SH-SY5Y (cell line): ENCODE results near the gene PAX5.

Source experiments
- GATA2 ChIP-seq: IDR thresholded peaks from 2 replicates; pipeline ENCODE4 v1.6.1; 2011; ENCODE audit warnings: mild to moderate bottlenecking, low read depth, low read length
- GATA3 ChIP-seq: IDR thresholded peaks from 2 replicates; pipeline ENCODE4 v1.6.1; 2011; ENCODE audit warnings: low read depth, mild to moderate bottlenecking, low read length, moderate library complexity

DNA sequence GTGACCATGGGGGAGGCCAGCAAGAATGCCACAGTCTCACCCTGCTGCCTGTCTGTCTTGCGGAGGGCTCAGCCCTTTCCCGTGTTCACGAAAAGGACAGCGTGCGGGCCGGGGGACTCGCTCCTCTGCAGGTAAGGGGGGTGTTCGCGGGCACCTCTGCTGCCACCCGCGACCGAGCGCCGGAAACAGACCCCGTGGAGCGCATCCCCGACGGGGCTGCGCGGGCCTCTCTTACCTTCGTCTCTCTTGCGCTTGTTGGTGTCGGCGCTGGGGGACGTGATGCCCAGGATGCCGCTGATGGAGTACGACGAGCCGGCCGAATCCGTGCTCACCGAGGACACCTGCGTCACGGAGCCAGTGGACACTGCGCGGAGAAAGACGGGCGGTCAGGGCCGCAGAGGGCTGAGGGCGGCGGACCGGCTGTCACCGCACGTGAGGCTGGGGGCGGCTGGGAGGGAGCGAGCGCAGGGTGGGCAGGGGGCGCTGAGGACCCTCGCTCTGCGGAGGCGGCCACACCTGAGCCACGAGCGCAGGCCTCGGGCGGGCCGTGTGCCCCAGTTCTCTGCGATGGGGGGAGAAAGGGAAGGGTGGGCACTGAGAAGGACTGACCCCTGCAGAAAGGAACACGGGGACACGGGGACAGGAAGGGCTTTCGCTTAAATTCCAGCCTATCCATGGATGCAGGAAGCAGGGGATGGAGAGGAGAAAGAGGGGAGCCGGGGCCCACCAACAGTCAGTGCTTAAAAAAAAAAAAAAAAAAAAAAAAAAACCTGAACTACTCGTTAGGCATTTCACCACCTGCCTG lies 31.5 kb downstream of the PAX5 start:
- TF ChIP-seq GATA2 = no peak
- no peak for TF ChIP-seq GATA3
